ENCODE results near the gene MRPL40.

GRCh38 chr22:19396561-19396933 is 35.8 kb upstream of the MRPL40 start:
- TF ChIP-seq CTCF (conservative IDR thresholded peaks at IDR 0.05 in 1 of 2, IDR thresholded peaks at IDR 0.05 in 1 of 2; ENCODE audit: low read depth in 1 of 2, low read length in 2 of 2) (no peak), EZH2 (IDR thresholded peaks at IDR 0.05; ENCODE audit: low read length, missing control alignments) (no peak)
